ENCODE data around the gene TMEM39B.
"Not testable (repeated sequence)": the region's sequence is repeated elsewhere in the genome, so short reads cannot be mapped to it uniquely, and the experiment has no call there.

TMEM39B gene

GRCh38 chr1:32144033-32144432 is 71.3 kb downstream of the TMEM39B start:
- H3K27me3 ChIP-seq (replicated peaks; ENCODE audit: insufficient read depth, low read length): no peaks in the 10 kb centered on the region
- H3F3A ChIP-seq (ENCODE audit: insufficient read depth, low read length): no peaks in the 10 kb centered on the region
- no peak overlapping the region for H3K4me2 ChIP-seq (ENCODE audit: low read depth, low read length)
- no peak overlapping the region for H3K27ac ChIP-seq (ENCODE audit: low read length)
- H3K9me3 ChIP-seq (replicated peaks; ENCODE audit: insufficient read depth, low read length): no peaks in the 10 kb centered on the region
- no peak overlapping the region for H3K9ac ChIP-seq (ENCODE audit: low read length)
- no peak overlapping the region for H2AFZ ChIP-seq (ENCODE audit: low read length)
- peaks cover 7% of the 10 kb centered on the region; the same call in 1 of the 2 replicates for H4K20me1 ChIP-seq (ENCODE audit: insufficient read depth, low read length)
- no peaks in the 10 kb centered on the region for H3K9me2 ChIP-seq (replicated peaks; ENCODE audit: insufficient read depth, low read length)
- no peaks in the 10 kb centered on the region for H3K4me1 ChIP-seq (ENCODE audit: low read length)
- H3K4me3 ChIP-seq (ENCODE audit: low read length): no peak overlapping the region
- peaks cover 95% of the 10 kb centered on the region for H3K79me2 ChIP-seq (ENCODE audit: low read length)
- TF ChIP-seq EZH2 (optimal IDR thresholded peaks at IDR 0.05; ENCODE audit: low read depth, low read length) (no peak), CTCF (IDR thresholded peaks at IDR 0.05; ENCODE audit: low read length) (no peak), EZH2phosphoT487 (IDR thresholded peaks at IDR 0.05; ENCODE audit: low read length) (no peak)
- H3K36me3 ChIP-seq (replicated peaks; ENCODE audit: insufficient read depth, low read length): 0 out of 2 replicates have a peak, but pooled peaks cover 2% of the 10 kb centered on the region
- DNase-seq: no peak

- H3K27me3 ChIP-seq (replicated peaks; ENCODE audit: insufficient read depth, low read length); DNase-seq; H3K4me1 ChIP-seq (ENCODE audit: low read length); H3K9ac ChIP-seq (ENCODE audit: low read length); H3K36me3 ChIP-seq (replicated peaks; ENCODE audit: insufficient read depth, low read length); H3K4me2 ChIP-seq (ENCODE audit: low read depth, low read length); H3K27ac ChIP-seq (ENCODE audit: low read length); H4K20me1 ChIP-seq (ENCODE audit: insufficient read depth, low read length); H3F3A ChIP-seq (ENCODE audit: insufficient read depth, low read length); H3K4me3 ChIP-seq (ENCODE audit: low read length); H2AFZ ChIP-seq (ENCODE audit: low read length); H3K9me2 ChIP-seq (replicated peaks; ENCODE audit: insufficient read depth, low read length); H3K9me3 ChIP-seq (replicated peaks; ENCODE audit: insufficient read depth, low read length): not testable (repeated sequence)
- peaks cover 91% of the 10 kb centered on the region for H3K79me2 ChIP-seq (ENCODE audit: low read length)
Measured at GRCh38 chr1:32147799-32148198, 75.1 kb downstream of the TMEM39B start.

GRCh38 chr1:32150847-32151246 is 78.1 kb downstream of the TMEM39B start:
- Histone ChIP-seq H3K9me2 (replicated peaks; ENCODE audit: insufficient read depth, low read length) (no peaks in the 10 kb centered on the region), H3K4me3 (ENCODE audit: low read length) (no peak overlapping the region), H3K9ac (ENCODE audit: low read length) (no peak overlapping the region), H4K20me1 (ENCODE audit: insufficient read depth, low read length) (no peaks in the 10 kb centered on the region), H3F3A (ENCODE audit: insufficient read depth, low read length) (no peaks in the 10 kb centered on the region), H3K36me3 (replicated peaks; ENCODE audit: insufficient read depth, low read length) (0 out of 2 replicates have a peak, but pooled peaks cover 2% of the 10 kb centered on the region), H3K4me2 (ENCODE audit: low read depth, low read length) (no peak overlapping the region), H3K9me3 (replicated peaks; ENCODE audit: insufficient read depth, low read length) (no peaks in the 10 kb centered on the region), H2AFZ (ENCODE audit: low read length) (no peak overlapping the region), H3K4me1 (ENCODE audit: low read length) (no peaks in the 10 kb centered on the region), H3K27me3 (replicated peaks; ENCODE audit: insufficient read depth, low read length) (no peaks in the 10 kb centered on the region), H3K79me2 (ENCODE audit: low read length) (peaks cover 82% of the 10 kb centered on the region), H3K27ac (ENCODE audit: low read length) (no peak overlapping the region)
- no peak for DNase-seq
- TF ChIP-seq CTCF (IDR thresholded peaks at IDR 0.05; ENCODE audit: low read length) (no peak), EZH2phosphoT487 (IDR thresholded peaks at IDR 0.05; ENCODE audit: low read length) (no peak), EZH2 (optimal IDR thresholded peaks at IDR 0.05; ENCODE audit: low read depth, low read length) (no peak)

GRCh38 chr1:32151319-32151787 is 78.6 kb downstream of the TMEM39B start:
- Histone ChIP-seq H2AFZ (ENCODE audit: low read length) (no peak overlapping the region), H4K20me1 (ENCODE audit: insufficient read depth, low read length) (no peaks in the 10 kb centered on the region), H3K9me2 (replicated peaks; ENCODE audit: insufficient read depth, low read length) (no peaks in the 10 kb centered on the region), H3K36me3 (replicated peaks; ENCODE audit: insufficient read depth, low read length) (0 out of 2 replicates have a peak, but pooled peaks cover 2% of the 10 kb centered on the region), H3K79me2 (ENCODE audit: low read length) (peaks cover 77% of the 10 kb centered on the region), H3K4me1 (ENCODE audit: low read length) (no peaks in the 10 kb centered on the region), H3K4me3 (ENCODE audit: low read length) (no peak overlapping the region), H3F3A (ENCODE audit: insufficient read depth, low read length) (no peaks in the 10 kb centered on the region), H3K4me2 (ENCODE audit: low read depth, low read length) (no peak overlapping the region), H3K27me3 (replicated peaks; ENCODE audit: insufficient read depth, low read length) (no peaks in the 10 kb centered on the region), H3K27ac (ENCODE audit: low read length) (no peak overlapping the region), H3K9me3 (replicated peaks; ENCODE audit: insufficient read depth, low read length) (no peaks in the 10 kb centered on the region), H3K9ac (ENCODE audit: low read length) (no peak overlapping the region)
- DNase-seq: no peak
- TF ChIP-seq EZH2phosphoT487 (IDR thresholded peaks at IDR 0.05; ENCODE audit: low read length) (no peak), CTCF (IDR thresholded peaks at IDR 0.05; ENCODE audit: low read length) (no peak)

All from MM.1S (cell line).